C4-2B (cell line): Measurements from ENCODE around the gene CHCHD6.

Experiments
- H3K27ac ChIP-seq: fragments of 450-650 bp; 2 replicates; pipeline ENCODE4 v1.5.1; 2017
- CTCF ChIP-seq: fragments of 450-650 bp; conservative IDR thresholded peaks from 2 replicates; pipeline ENCODE4 v1.5.1; 2017; ENCODE audit warnings: mild to moderate bottlenecking
- ZFX ChIP-seq: fragments of 450-650 bp; IDR thresholded peaks from 2 replicates; pipeline ENCODE4 v1.6.1; 2017

The CHCHD6 gene

DNA sequence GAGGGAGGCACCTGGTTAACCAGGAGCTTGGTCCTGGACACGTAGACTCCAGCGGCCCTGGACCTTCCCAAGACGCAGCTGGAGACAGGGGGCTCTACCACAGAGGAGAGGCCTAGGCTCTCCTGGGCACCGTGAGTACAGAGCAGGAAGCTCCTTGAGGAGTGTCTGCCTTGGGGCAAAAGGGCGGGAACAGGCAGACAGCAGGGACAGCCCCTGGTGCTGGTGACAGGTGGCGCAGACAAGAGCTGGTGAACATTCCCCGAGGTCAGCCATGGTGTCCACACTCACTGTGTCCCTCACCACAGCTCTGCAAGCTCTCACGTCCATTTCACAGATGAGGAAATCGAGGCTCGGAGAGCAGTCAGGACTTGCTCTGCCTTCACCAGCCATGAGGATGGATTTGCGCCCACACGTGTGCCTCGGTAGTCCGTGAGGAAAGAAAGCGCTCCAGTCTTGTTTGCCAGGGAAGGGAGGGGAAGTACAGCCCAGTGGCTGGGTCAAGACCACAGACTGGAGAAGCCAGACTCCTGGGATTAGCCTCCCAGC lies 276.3 kb downstream of the CHCHD6 start:
- H3K27ac ChIP-seq, result no peak overlapping the region
- no peak for TF ChIP-seq ZFX
- TF ChIP-seq CTCF, result no peak

DNA sequence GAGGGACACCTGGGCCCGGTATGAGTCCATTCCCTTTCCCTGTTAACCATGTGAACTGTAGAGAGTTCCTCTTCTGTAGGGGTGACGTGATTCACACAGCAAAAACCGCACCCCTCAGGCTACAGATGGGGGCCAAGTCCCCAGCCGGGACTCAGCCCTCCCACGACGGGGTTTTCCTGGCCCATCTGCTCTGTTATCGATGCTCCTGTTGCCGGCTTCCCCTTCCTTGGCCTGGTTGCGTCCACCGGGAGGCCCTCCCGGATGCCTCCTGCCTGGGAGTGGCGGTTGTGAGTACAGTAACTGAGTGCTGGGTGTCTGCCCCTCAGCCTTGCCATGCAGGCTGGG lies 278.1 kb downstream of the CHCHD6 start:
- 0 out of 2 replicates have a peak, but pooled peaks have one; percentile 67 for TF ChIP-seq CTCF
- no peak for TF ChIP-seq ZFX

GRCh38 chr3:126982471-126983175 lies 278.6 kb downstream of the CHCHD6 start, which contains the start of gene PLXNA1:
Gene PLXNA1 (plus strand): TSS chr3:126983115. CDS start chr3:126988594, 5,479 bp downstream.
- TF ChIP-seq CTCF (peak; percentile 100), ZFX (no peak)
- H3K27ac ChIP-seq, result peak within 1 kb of the TSS; percentile 74

More for the DNA sequence above, 278.1 kb downstream of the CHCHD6 start:
- peak overlapping the region; percentile 74; the same call in 1 of the 2 replicates for H3K27ac ChIP-seq

GRCh38 chr3:126983276-126983652 lies 279.2 kb downstream of the CHCHD6 start:
- TF ChIP-seq CTCF (no peak), ZFX (no peak)
- H3K27ac ChIP-seq, result peak overlapping the region; percentile 74

- peak overlapping the region; percentile 74 for H3K27ac ChIP-seq
Observed at GRCh38 chr3:126983653-126984390, 279.8 kb downstream of the CHCHD6 start.

DNA sequence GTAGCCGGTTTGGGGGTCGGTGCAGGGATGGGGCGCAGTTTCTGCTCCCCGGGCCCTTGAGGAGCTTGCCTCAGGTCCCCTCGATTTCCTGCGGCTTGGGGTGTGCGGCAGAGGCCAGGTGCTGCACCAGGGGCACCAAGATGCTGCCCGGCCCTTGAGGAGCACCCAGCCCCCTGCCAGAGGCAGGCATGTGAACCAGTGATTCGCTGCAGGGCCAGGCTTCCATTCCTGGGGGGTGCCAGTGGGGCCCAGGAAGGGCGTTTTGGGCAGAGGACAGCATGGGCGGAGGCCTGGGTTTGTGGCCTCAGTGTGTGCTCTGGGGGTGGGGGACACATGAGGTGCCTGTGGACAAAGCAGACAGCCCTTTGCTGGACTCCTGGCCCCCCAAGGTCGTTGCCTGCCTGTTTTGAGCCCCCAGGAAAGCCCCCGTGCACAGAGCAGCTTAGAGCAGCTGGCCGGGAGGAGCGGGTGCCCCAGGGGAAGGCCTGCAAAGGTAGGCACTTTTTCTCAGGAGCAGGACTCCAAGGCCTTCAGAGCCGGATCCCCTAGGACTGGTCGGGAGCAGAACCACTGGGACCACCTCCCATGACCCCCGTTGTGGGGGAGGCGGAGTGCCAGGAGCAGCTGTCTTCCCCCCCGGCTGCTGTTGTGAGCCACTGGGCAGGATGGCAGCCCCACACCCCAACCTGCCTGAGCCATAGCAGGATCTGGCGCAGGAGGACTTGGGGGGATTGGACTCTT lies 280.5 kb downstream of the CHCHD6 start:
- H3K27ac ChIP-seq, result no peak overlapping the region; the same call in 1 of the 2 replicates
- TF ChIP-seq ZFX, result no peak
- TF ChIP-seq CTCF, result no peak

More at GRCh38 chr3:126983653-126984390, 279.8 kb downstream of the CHCHD6 start:
- TF ChIP-seq ZFX (peak; percentile 95), CTCF (no peak)
